Lower leg skin (tissue), 3 donors: ENCODE data around the gene ST6GALNAC2.

Source experiments
- POLR2A ChIP-seq, 2 donors: fragments of 450-650 bp; IDR thresholded peaks; one replicate each; pipeline ENCODE4 v1.6.1; 2016 to 2017; ENCODE audit warnings: antibody characterized with exemption in 2 of 2, mild to moderate bottlenecking in 1 of 2, moderate library complexity in 1 of 2
- TF ChIP-seq, protein P1 (sequence below), 3 donors: fragments of 450-650 bp; IDR thresholded peaks; one replicate each; pipeline ENCODE4 v1.5.1; 2016; ENCODE audit warnings: antibody characterized with exemption in 3 of 3, mild to moderate bottlenecking in 3 of 3, moderate library complexity in 2 of 3

DNA sequence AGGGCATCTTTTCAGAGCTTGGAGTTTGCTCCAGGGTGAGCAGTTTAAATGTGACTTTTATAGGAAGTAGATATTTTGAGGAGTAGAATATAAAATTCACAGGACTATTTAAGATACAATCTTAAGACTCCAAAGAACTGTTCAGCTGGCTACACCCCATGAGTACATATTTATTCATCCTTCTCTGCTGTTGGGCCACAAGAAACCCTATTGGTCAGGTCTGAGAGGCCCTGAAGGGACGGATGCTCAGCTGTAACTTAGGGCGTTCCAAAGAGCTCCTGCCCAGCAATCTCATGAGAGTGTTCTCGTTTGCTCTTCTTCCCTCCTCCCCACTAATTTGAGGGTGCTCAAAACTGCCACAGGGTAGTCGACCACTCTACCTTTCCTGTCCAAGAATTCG, 7.3 kb downstream of the ST6GALNAC2 start:
- TF ChIP-seq, protein P1, sequence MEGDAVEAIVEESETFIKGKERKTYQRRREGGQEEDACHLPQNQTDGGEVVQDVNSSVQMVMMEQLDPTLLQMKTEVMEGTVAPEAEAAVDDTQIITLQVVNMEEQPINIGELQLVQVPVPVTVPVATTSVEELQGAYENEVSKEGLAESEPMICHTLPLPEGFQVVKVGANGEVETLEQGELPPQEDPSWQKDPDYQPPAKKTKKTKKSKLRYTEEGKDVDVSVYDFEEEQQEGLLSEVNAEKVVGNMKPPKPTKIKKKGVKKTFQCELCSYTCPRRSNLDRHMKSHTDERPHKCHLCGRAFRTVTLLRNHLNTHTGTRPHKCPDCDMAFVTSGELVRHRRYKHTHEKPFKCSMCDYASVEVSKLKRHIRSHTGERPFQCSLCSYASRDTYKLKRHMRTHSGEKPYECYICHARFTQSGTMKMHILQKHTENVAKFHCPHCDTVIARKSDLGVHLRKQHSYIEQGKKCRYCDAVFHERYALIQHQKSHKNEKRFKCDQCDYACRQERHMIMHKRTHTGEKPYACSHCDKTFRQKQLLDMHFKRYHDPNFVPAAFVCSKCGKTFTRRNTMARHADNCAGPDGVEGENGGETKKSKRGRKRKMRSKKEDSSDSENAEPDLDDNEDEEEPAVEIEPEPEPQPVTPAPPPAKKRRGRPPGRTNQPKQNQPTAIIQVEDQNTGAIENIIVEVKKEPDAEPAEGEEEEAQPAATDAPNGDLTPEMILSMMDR (IDR thresholded peaks at IDR 0.05): no peak
- no peak for TF ChIP-seq POLR2A (IDR thresholded peaks at IDR 0.05)
